K562 (cell line): ENCODE data around the gene EPB41L1. TPM values are rescaled to one million over a fixed set of nuclear protein-coding genes. Genes with fewer than 3 reads are reported as not detected.

Experiments
- ATAC-seq: fragments of 200-7000 bp; cut with Tn5 transposase; 3 replicates; pipeline ENCODE4 v1.9.1; 2020; ENCODE audit warnings: moderate library complexity
- BruUV-seq: library from RNA; stranded (reverse); fragments of 400-500 nt; replicated peaks from 2 replicates; lab custom pipeline; 2021; lab: Mats Ljungman, UMichigan
- CTCF ChIA-PET: fragments of 300-600 bp; formaldehyde crosslinking; extraction: SDS; loops from one replicate; lab custom pipeline; 2021; ENCODE audit warnings: low intra/inter-chr PET ratio; lab: Yijun Ruan, JAX
- POLR2A ChIA-PET: fragments of 300-600, 350-650 bp; sonication (Branson Sonifier 250); formaldehyde crosslinking; extraction: SDS; loops from one replicate; lab custom pipeline; 2021; ENCODE audit warnings: antibody characterized with exemption, inconsistent platforms; lab: Yijun Ruan, JAX
- DNase-seq, 4 experiments: peaks; one replicate each; pipeline versions ENCODE4 v3.0.0 to v3.0.0-alpha.2; 2011 to 2018; ENCODE audit warnings: low spot score in 3 of 4, mixed read lengths in 3 of 4; ENCODE audit errors: extremely low read depth in 1 of 4
- FAIRE-seq: peaks from 2 replicates; lab custom pipeline; 2011; peaks lifted over from hg19 to GRCh38; lab: Jason Lieb, UNC
- H2AFZ ChIP-seq: 2 replicates; pipeline ENCODE4 v1.6.0; 2011; ENCODE audit warnings: low read depth, low read length, control low read depth, inconsistent platforms
- H3K27ac ChIP-seq: fragments of 200-600 bp; 3 replicates; pipeline ENCODE4 v1.8.0; 2011; ENCODE audit warnings: low read depth, mild to moderate bottlenecking, control low read depth, inconsistent platforms, low read length, moderate library complexity, mixed read lengths; ENCODE audit errors: extremely low read depth
- H3K27me3 ChIP-seq, 2 experiments: fragments of 300-600 bp in 1 of 2; 2 replicates in 1 of 2; 3 replicates in 1 of 2; pipeline versions ENCODE4 v1.6.0 to v1.8.0; 2011; ENCODE audit warnings: inconsistent platforms in 2 of 2, low read length in 2 of 2, mild to moderate bottlenecking in 1 of 2, mixed read lengths in 1 of 2, moderate library complexity in 1 of 2; ENCODE audit not compliant: control insufficient read depth in 2 of 2, insufficient read depth in 2 of 2
- H3K36me3 ChIP-seq: fragments of 300-600 bp; 3 replicates; pipeline ENCODE4 v1.8.0; 2011; ENCODE audit warnings: mild to moderate bottlenecking, low read length, inconsistent platforms; ENCODE audit not compliant: control insufficient read depth, insufficient read depth
- H3K4me1 ChIP-seq, 2 experiments: fragments of 200-600 bp in 1 of 2; replicated peaks in 1 of 2; 2 replicates in 1 of 2; 3 replicates in 1 of 2; pipeline versions ENCODE4 v1.5.1 to v1.8.0; 2011; ENCODE audit warnings: inconsistent platforms in 2 of 2, low read length in 2 of 2, mild to moderate bottlenecking in 1 of 2, mixed read lengths in 1 of 2, moderate library complexity in 1 of 2; ENCODE audit not compliant: control insufficient read depth in 2 of 2, insufficient read depth in 2 of 2
- H3K4me2 ChIP-seq: 2 replicates; pipeline ENCODE4 v1.6.1; 2011; ENCODE audit warnings: low read length, control low read depth, inconsistent platforms, mixed read lengths; ENCODE audit not compliant: insufficient read depth
- H3K4me3 ChIP-seq: fragments of 200-600 bp; sonication (generic), shearing (Covaris generic); 2 replicates; pipeline ENCODE4 v1.5.1; 2016; ENCODE audit warnings: control low read depth, inconsistent platforms
- H3K79me2 ChIP-seq: fragments of 200-600 bp; 3 replicates; pipeline ENCODE4 v1.8.0; 2011; ENCODE audit warnings: low read length, inconsistent platforms; ENCODE audit not compliant: control insufficient read depth, insufficient read depth
- H3K9ac ChIP-seq, 2 experiments: 2 replicates each; pipeline versions ENCODE4 v1.6.0 to v1.6.1; 2011; ENCODE audit warnings: low read depth in 2 of 2, low read length in 2 of 2, control low read depth in 1 of 2, inconsistent platforms in 1 of 2, mild to moderate bottlenecking in 1 of 2, mixed read lengths in 1 of 2; ENCODE audit not compliant: insufficient read depth in 1 of 2
- H3K9me1 ChIP-seq: one replicate; pipeline ENCODE4 v1.6.0; 2011; ENCODE audit warnings: inconsistent platforms, mild to moderate bottlenecking, low read length, moderate library complexity; ENCODE audit not compliant: control insufficient read depth, insufficient read depth
- H3K9me3 ChIP-seq: replicated peaks from 2 replicates; pipeline ENCODE4 v1.5.1; 2011; ENCODE audit warnings: low read depth, low read length, inconsistent platforms; ENCODE audit not compliant: control insufficient read depth, insufficient read depth
- H4K20me1 ChIP-seq: replicated peaks from 2 replicates; pipeline ENCODE4 v1.6.1; 2011; ENCODE audit warnings: low read length, inconsistent platforms, mixed read lengths; ENCODE audit not compliant: control insufficient read depth, insufficient read depth
- BRCA1 ChIP-seq, 2 experiments: fragments of 450-650 bp in 1 of 2; sonication (generic) in 1 of 2; formaldehyde crosslinking in 1 of 2; IDR thresholded peaks; 2 replicates each; pipeline versions ENCODE4 v1.5.0 to v1.6.1; 2017 to 2020; ENCODE audit warnings: mild to moderate bottlenecking in 1 of 2, missing genetic modification reagents in 1 of 2
- PTBP1 ChIP-seq: fragments of 200-400 bp; formaldehyde crosslinking; IDR thresholded peaks from 2 replicates; pipeline ENCODE4 v1.6.1; 2017; ENCODE audit warnings: low read depth, low read length
- PYGO2 ChIP-seq: fragments of 450-650 bp; IDR thresholded peaks from 2 replicates; pipeline ENCODE4 v1.6.1; 2016; ENCODE audit warnings: mild to moderate bottlenecking, missing genetic modification characterization, moderate library complexity, missing compliant biosample characterization
- ZNF282 ChIP-seq: sonication (generic); formaldehyde crosslinking; IDR thresholded peaks from 2 replicates; pipeline ENCODE4 v1.8.1; 2023; ENCODE audit warnings: missing genetic modification reagents
- WGBS: fragments of 100-300 bp; shearing (Covaris generic); methylation state at CpG from one replicate; pipeline ENCODE4 v1.1.6; 2016; ENCODE audit warnings: low coverage, mixed read lengths; ENCODE audit not compliant: insufficient coverage; ENCODE audit errors: missing lambda C conversion rate; 5-methylcytosine and 5-hydroxymethylcytosine counted together
- in situ Hi-C: fragments of 300-500 bp; cut with MboI; formaldehyde crosslinking; loops from 4 replicates; pipeline ENCODE4 v1.15.0; 2018; ENCODE audit warnings: inconsistent platforms, mixed read lengths
- intact Hi-C: fragments of 100-400 bp; cut with micrococcal nuclease; formaldehyde crosslinking; loops from 2 replicates; pipeline ENCODE4 v1.14.2; 2022
- polyA plus RNA-seq, 8 experiments: library from polyadenylated mRNA; depleted of rRNA in 4 of 8; stranded (reverse) in 5 of 8; unstranded in 3 of 8; fragments of >200 nt; fragmentation: Nextera tagmentation in 2 of 8; fragmentation: Illumina TruSeq in 1 of 8; extraction: Ambion mirVana in 2 of 8; extraction: Trizol in 1 of 8; gene quantifications; 2 replicates each; pipeline versions ENCODE4 v1.2.1 to v1.2.3, GENCODE V29; 2011 to 2014; ENCODE audit warnings: inconsistent platforms in 1 of 8, missing spikeins in 1 of 8
- total RNA-seq, 7 experiments: library from RNA; depleted of rRNA in 6 of 7; stranded (reverse); fragments of >200 nt in 6 of 7; fragmentation: Illumina TruSeq in 2 of 7; extraction: Trizol in 2 of 7; gene quantifications; 2 replicates each; pipeline versions ENCODE4 v1.2.1 to v1.2.3, GENCODE V29; 2011 to 2021; ENCODE audit warnings: low replicate concordance in 1 of 7
- TF ChIP-seq, protein P1 (sequence below): fragments of 250-450 bp; sonication (Bioruptor Pico); IDR thresholded peaks from 2 replicates; pipeline ENCODE4 v1.5.1; 2021; ENCODE audit warnings: mild to moderate bottlenecking
- TF ChIP-seq, protein P2 (sequence below): sonication (generic); IDR thresholded peaks from 2 replicates; pipeline ENCODE4 v1.6.1; 2016
- TF ChIP-seq, protein P3 (sequence below): fragments of 450-650 bp; IDR thresholded peaks from 2 replicates; pipeline ENCODE4 v1.6.1; 2017; ENCODE audit warnings: antibody characterized with exemption, mild to moderate bottlenecking
- TF ChIP-seq, protein P4 (sequence below): fragments of 250-450 bp; sonication (Bioruptor Pico); IDR thresholded peaks from 2 replicates; pipeline ENCODE4 v1.4.0; 2020; ENCODE audit warnings: mild to moderate bottlenecking, moderate library complexity, borderline replicate concordance
- TF ChIP-seq, protein P5 (sequence below): fragments of 250-450 bp; sonication (Bioruptor Pico); IDR thresholded peaks from 2 replicates; pipeline ENCODE4 v1.8.0; 2022; ENCODE audit warnings: moderate library complexity, mild to moderate bottlenecking, inconsistent platforms

EPB41L1 gene
- total and polyA plus RNA-seq, 9 of the 15 experiments (the other 6 are each of a cell fraction or from before 2014, with no cell fraction given), result 0.11 to 4.3 (median 1.3) TPM

DNA sequence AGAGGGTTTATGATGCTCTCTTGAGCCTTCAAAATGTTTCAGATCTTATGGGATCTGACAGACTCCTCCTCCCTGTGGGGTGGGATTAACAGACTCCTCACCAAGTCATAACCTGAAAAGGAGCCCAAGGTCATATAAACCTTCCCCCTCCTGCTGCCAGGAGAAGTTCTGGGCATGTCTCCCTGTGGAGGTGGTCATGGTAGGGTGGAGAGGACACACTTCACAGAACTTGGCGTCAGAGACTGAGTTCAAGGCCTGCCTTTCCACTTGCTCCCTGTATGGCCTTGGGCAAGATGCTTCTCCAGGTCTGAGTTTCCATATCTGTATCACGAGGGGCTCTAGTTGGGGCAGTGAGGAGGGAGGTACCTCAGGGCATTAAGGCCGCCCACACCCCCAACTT lies 49.3 kb downstream of the EPB41L1 start:
- DNase-seq (no peak), ATAC-seq (no peak), FAIRE-seq (no peak)
- Histone ChIP-seq H3K9ac (no peak overlapping the region), H3K4me3 (no peak overlapping the region), H2AFZ (no peak overlapping the region), H3K79me2 (no peaks in the 10 kb centered on the region), H3K4me2 (no peak overlapping the region), H3K27ac (no peak overlapping the region), H3K36me3 (no peaks in the 10 kb centered on the region), H3K27me3 (peaks cover 43 to 49% of the 10 kb centered on the region in 2 experiments), H3K4me1 (no peaks in the 10 kb centered on the region), H4K20me1 (peaks cover 10% of the 10 kb centered on the region), H3K9me3 (no peaks in the 10 kb centered on the region), H3K9me1 (no peaks in the 10 kb centered on the region)
- intact Hi-C loops, result loop anchor here (2.0 kb wide), 1 partner anchor 235 kb away; no protein-coding TSS in a partner anchor
- WGBS, result 7% methylated on average over 3 of the region's 3 CpGs
- ChIA-PET CTCF (interaction anchor here (0.7 to 1.6 kb wide), 2 partner anchors 11 to 289 kb away, joined by 3 to 4 read pairs; no protein-coding TSS in a partner anchor), POLR2A (interaction anchor here (1.2 kb wide), 1 partner anchor 239 kb away, joined by 3 read pairs; no protein-coding TSS in a partner anchor)
- in situ Hi-C loops, result loop anchor here (25.0 kb wide), 1 partner anchor 233 kb away; no protein-coding TSS in a partner anchor
- BruUV-seq, result no TSS peak
- TF ChIP-seq BRCA1 (IDR thresholded peaks at IDR 0.05), result no peak
- TF ChIP-seq BRCA1 (CRISPR knock-in tag; IDR thresholded peaks at IDR 0.05), result no peak
- TF ChIP-seq PYGO2 (tag), result no peak
- TF ChIP-seq PTBP1, result no peak
- TF ChIP-seq, protein P1, sequence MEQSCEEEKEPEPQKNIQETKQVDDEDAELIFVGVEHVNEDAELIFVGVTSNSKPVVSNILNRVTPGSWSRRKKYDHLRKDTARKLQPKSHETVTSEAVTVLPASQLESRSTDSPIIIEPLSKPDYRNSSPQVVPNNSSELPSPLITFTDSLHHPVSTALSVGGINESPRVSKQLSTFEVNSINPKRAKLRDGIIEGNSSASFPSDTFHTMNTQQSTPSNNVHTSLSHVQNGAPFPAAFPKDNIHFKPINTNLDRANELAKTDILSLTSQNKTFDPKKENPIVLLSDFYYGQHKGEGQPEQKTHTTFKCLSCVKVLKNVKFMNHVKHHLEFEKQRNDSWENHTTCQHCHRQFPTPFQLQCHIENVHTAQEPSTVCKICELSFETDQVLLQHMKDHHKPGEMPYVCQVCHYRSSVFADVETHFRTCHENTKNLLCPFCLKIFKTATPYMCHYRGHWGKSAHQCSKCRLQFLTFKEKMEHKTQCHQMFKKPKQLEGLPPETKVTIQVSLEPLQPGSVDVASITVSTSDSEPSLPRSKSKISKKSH, result no peak
- TF ChIP-seq ZNF282 (CRISPR knock-in tag), result no peak
- TF ChIP-seq, protein P2, sequence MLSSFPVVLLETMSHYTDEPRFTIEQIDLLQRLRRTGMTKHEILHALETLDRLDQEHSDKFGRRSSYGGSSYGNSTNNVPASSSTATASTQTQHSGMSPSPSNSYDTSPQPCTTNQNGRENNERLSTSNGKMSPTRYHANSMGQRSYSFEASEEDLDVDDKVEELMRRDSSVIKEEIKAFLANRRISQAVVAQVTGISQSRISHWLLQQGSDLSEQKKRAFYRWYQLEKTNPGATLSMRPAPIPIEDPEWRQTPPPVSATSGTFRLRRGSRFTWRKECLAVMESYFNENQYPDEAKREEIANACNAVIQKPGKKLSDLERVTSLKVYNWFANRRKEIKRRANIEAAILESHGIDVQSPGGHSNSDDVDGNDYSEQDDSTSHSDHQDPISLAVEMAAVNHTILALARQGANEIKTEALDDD, result no peak
- TF ChIP-seq, protein P3, sequence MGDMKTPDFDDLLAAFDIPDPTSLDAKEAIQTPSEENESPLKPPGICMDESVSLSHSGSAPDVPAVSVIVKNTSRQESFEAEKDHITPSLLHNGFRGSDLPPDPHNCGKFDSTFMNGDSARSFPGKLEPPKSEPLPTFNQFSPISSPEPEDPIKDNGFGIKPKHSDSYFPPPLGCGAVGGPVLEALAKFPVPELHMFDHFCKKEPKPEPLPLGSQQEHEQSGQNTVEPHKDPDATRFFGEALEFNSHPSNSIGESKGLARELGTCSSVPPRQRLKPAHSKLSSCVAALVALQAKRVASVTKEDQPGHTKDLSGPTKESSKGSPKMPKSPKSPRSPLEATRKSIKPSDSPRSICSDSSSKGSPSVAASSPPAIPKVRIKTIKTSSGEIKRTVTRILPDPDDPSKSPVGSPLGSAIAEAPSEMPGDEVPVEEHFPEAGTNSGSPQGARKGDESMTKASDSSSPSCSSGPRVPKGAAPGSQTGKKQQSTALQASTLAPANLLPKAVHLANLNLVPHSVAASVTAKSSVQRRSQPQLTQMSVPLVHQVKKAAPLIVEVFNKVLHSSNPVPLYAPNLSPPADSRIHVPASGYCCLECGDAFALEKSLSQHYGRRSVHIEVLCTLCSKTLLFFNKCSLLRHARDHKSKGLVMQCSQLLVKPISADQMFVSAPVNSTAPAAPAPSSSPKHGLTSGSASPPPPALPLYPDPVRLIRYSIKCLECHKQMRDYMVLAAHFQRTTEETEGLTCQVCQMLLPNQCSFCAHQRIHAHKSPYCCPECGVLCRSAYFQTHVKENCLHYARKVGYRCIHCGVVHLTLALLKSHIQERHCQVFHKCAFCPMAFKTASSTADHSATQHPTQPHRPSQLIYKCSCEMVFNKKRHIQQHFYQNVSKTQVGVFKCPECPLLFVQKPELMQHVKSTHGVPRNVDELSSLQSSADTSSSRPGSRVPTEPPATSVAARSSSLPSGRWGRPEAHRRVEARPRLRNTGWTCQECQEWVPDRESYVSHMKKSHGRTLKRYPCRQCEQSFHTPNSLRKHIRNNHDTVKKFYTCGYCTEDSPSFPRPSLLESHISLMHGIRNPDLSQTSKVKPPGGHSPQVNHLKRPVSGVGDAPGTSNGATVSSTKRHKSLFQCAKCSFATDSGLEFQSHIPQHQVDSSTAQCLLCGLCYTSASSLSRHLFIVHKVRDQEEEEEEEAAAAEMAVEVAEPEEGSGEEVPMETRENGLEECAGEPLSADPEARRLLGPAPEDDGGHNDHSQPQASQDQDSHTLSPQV, result no peak
- TF ChIP-seq, protein P4, sequence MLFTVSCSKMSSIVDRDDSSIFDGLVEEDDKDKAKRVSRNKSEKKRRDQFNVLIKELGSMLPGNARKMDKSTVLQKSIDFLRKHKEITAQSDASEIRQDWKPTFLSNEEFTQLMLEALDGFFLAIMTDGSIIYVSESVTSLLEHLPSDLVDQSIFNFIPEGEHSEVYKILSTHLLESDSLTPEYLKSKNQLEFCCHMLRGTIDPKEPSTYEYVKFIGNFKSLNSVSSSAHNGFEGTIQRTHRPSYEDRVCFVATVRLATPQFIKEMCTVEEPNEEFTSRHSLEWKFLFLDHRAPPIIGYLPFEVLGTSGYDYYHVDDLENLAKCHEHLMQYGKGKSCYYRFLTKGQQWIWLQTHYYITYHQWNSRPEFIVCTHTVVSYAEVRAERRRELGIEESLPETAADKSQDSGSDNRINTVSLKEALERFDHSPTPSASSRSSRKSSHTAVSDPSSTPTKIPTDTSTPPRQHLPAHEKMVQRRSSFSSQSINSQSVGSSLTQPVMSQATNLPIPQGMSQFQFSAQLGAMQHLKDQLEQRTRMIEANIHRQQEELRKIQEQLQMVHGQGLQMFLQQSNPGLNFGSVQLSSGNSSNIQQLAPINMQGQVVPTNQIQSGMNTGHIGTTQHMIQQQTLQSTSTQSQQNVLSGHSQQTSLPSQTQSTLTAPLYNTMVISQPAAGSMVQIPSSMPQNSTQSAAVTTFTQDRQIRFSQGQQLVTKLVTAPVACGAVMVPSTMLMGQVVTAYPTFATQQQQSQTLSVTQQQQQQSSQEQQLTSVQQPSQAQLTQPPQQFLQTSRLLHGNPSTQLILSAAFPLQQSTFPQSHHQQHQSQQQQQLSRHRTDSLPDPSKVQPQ (CRISPR knock-in tag), result no peak
- TF ChIP-seq, protein P5, sequence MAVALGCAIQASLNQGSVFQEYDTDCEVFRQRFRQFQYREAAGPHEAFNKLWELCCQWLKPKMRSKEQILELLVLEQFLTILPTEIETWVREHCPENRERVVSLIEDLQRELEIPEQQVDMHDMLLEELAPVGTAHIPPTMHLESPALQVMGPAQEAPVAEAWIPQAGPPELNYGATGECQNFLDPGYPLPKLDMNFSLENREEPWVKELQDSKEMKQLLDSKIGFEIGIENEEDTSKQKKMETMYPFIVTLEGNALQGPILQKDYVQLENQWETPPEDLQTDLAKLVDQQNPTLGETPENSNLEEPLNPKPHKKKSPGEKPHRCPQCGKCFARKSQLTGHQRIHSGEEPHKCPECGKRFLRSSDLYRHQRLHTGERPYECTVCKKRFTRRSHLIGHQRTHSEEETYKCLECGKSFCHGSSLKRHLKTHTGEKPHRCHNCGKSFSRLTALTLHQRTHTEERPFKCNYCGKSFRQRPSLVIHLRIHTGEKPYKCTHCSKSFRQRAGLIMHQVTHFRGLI (CRISPR knock-in tag), result no peak
